ENCODE results near the gene RAB35. TPM values are rescaled to one million over a fixed set of nuclear protein-coding genes. Genes with fewer than 3 reads are reported as not detected.

RAB35 gene
- total RNA-seq, 1 experiment from 2014 or later: 57.1 TPM

DNA sequence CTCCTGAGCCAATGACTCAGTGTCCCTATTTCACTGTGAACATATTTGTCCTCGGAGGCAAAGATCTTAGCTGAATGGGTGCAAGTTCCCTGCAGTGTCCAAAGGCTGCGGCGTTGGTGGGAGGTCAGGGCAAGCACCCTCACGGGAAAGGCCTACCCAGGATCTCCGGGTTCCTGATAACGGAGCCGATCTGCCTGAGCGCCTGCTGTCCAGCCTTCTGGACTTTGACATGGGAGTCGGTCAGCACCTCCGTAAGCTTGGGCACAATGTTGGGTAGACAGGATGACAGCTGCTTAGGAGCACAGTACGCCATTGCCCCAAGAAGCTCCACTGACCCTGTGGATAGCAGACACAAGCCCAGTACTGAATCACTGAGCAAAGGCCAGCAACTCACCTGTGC is 31.5 kb upstream of the RAB35 start:
- no peak overlapping the region for H3K4me2 ChIP-seq (ENCODE audit: low read length)
- no peak for ATAC-seq
- RAD21 ChIA-PET (ENCODE audit: low non-redundant PET in 1 of 2, low total read pairs in 2 of 2, uncharacterized antibody in 2 of 2, unreplicated experiment in 2 of 2): no interaction called here
- H3K9ac ChIP-seq (ENCODE audit: low read length): no peak overlapping the region
- POLR2A ChIA-PET: interaction anchor here (1.2 kb wide), 1 partner anchor 53 kb away, joined by 3 read pairs; the partner anchor contains the start of gene RPLP0
- H3K27ac ChIP-seq (ENCODE audit: low read depth, low read length): no peak overlapping the region
- H3K9me2 ChIP-seq (ENCODE audit: insufficient read depth): no peaks in the 10 kb centered on the region
- H3K4me1 ChIP-seq (ENCODE audit: control insufficient read depth in 1 of 2, insufficient read depth in 2 of 2, low read length in 2 of 2): no peaks in the 10 kb centered on the region
- H3K4me3 ChIP-seq (replicated peaks in 1 of 2; ENCODE audit: low read depth in 1 of 2, low read length in 2 of 2): no peak overlapping the region
- no peak overlapping the region for H2AFZ ChIP-seq (ENCODE audit: low read depth, low read length, poor library complexity, severe bottlenecking)
- H4K20me1 ChIP-seq (ENCODE audit: insufficient read depth): no peaks in the 10 kb centered on the region
- no peaks in the 10 kb centered on the region for H3K9me3 ChIP-seq (ENCODE audit: control insufficient read depth in 1 of 2, insufficient read depth in 1 of 2, low read depth in 1 of 2, low read length in 2 of 2)
- no peaks in the 10 kb centered on the region for H3K27me3 ChIP-seq (ENCODE audit: insufficient read depth, low read length)
- intact Hi-C loops (cut with micrococcal nuclease): no loop called here
- H3K79me2 ChIP-seq (ENCODE audit: insufficient read depth, low read length): peaks cover 3% of the 10 kb centered on the region; the same call in 1 of the 2 replicates
- TF ChIP-seq POLR2A (IDR thresholded peaks at IDR 0.05; ENCODE audit: borderline replicate concordance, extremely low read depth, insufficient read depth, insufficient read length) (no peak), REST (IDR thresholded peaks at IDR 0.05; ENCODE audit: low read depth) (no peak), EZH2phosphoT487 (IDR thresholded peaks at IDR 0.05; ENCODE audit: borderline replicate concordance) (no peak), JUND (IDR thresholded peaks at IDR 0.05) (no peak), ZFX (IDR thresholded peaks at IDR 0.05) (no peak), SRF (IDR thresholded peaks at IDR 0.05; ENCODE audit: low read depth) (no peak), SP1 (IDR thresholded peaks at IDR 0.05; ENCODE audit: low read depth) (no peak), ZBTB33 (IDR thresholded peaks at IDR 0.05; ENCODE audit: extremely low read depth, insufficient replicate concordance, low read length) (no peak), ELF1 (IDR thresholded peaks at IDR 0.05; ENCODE audit: borderline replicate concordance, low read depth) (no peak), CBX3 (IDR thresholded peaks at IDR 0.05; ENCODE audit: low read depth) (no peak), SIN3A (IDR thresholded peaks at IDR 0.05; ENCODE audit: low read depth) (no peak), FOSL1 (IDR thresholded peaks at IDR 0.05; ENCODE audit: low read depth) (no peak), RAD21 (IDR thresholded peaks at IDR 0.05; ENCODE audit: low read depth) (no peak), TCF7L2 (IDR thresholded peaks at IDR 0.05; ENCODE audit: borderline replicate concordance, extremely low read depth, insufficient read depth, insufficient read length) (no peak), EGR1 (IDR thresholded peaks at IDR 0.05; ENCODE audit: low read depth) (no peak), ATF3 (IDR thresholded peaks at IDR 0.05) (no peak), YY1 (IDR thresholded peaks at IDR 0.05; ENCODE audit: extremely low read depth, insufficient replicate concordance, low read depth, low read length) (no peak)
- TF ChIP-seq, protein P1, sequence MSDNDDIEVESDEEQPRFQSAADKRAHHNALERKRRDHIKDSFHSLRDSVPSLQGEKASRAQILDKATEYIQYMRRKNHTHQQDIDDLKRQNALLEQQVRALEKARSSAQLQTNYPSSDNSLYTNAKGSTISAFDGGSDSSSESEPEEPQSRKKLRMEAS (IDR thresholded peaks at IDR 0.05): no peak
- no TSS peak for BruUV-seq (replicated peaks)
- CTCF ChIA-PET: no interaction called here
- peaks cover 74 to 76% of the 10 kb centered on the region in 2 experiments for H3K36me3 ChIP-seq (ENCODE audit: control insufficient read depth in 1 of 2, insufficient read depth in 2 of 2, low read length in 2 of 2)
- DNase-seq (ENCODE audit: low read depth, low spot score): no peak
